Daoy (cell line): ENCODE data around the gene OSBPL2. TPM values are rescaled to one million over a fixed set of nuclear protein-coding genes. Genes with fewer than 3 reads are reported as not detected.

Experiments
- DNase-seq: peaks from one replicate; pipeline ENCODE4 v3.0.0-alpha.2; 2015; ENCODE audit warnings: low read depth
- total RNA-seq: library from RNA; depleted of rRNA; stranded (reverse); fragments of >200 nt; shearing (Covaris generic); gene quantifications from 2 replicates; pipeline ENCODE4 v1.2.3, GENCODE V29; 2014

The OSBPL2 gene
- total RNA-seq, 1 experiment from 2014 or later: 10.2 TPM

DNA sequence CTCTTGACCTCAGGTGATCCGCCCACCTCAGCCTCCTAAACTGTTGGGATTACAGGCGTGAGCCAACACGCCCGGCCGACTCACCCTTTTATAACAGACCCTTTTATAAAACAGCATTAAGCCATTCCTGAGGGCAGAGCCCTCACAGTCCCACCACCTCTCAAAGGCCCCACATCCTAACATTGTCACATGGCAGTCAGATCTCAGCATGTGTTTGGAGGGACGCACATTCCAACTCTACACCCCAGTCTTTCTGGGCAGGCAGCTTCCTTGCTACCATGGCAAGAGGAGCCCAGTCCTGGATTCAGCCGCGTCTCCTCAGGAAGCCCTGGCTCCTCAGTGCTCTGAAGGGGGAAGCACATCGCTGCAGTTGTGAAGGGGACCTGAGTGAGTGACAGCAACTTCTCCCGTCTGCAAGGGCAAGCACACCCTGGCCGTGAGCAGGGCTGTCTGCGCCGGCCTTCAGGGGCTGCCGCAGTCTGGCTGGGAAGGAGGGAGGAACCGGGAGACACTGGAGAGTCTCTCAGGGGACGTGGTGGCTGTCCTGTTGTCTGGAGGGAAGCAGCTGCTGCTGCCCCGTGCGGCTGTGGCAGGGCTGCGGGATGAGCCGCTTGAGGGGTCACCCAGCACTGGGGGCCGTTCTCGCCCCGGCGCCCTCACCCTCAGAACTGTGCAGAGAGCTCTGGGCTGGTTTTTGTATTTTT lies 15.9 kb downstream of the OSBPL2 start:
- no peak for DNase-seq

DNA sequence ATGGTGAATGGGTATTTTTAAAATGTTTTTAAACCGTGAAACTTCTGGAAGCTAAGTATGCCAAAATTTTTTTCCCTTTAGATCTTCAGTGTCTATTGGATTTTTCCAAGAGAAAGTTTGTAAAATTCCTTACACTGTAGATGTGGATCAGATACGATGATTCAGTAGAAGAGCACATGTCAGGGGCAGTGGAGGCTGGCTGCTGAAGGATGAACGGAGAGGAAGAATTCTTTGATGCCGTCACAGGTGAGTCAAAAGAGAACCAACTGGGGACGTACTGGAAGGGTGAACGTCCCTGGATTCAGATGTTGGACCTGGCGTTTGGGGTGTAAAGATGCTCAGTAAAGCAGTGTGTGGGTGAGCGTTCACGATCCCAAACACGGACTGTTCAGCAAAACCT lies 17.7 kb downstream of the OSBPL2 start:
- DNase-seq: no peak

DNA sequence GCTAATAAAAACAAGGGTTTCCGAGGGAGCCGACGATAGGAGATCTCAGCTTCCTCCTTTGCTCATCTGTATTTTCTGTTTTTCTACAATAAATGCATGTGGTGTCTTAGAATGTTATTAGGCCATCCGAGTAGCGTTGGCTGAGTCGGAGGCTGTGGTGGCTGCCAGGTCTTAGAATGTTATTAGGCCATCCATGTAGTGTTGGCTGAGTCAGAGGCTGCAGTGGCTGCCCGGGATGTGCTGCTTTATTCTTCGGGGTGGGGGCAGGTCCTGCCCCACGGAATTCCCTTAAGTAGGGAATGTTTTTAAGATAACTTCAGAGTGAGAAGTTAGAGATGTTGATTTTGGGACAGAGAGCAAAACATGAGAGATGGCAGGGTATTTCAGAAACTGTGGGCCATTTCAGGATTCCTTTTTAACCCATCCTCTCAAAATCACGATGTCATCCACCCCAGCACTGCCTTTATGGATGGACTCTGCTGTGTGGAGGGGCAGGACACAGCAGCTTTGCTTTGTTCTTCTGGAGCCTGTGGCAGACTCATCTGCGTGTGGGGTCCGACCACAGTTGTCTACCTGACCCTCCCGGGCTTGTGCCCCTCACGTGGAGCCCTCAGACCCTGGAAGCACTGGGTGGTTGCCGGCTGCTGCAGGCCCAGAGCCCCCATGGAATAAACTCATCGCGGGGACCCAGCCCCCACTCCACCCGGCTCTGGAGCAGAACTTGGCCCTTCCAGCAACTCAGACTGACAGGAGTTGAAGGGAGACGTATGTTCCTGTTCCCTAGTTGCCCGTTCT lies 20.4 kb downstream of the OSBPL2 start:
- DNase-seq: peak; percentile 44

DNA sequence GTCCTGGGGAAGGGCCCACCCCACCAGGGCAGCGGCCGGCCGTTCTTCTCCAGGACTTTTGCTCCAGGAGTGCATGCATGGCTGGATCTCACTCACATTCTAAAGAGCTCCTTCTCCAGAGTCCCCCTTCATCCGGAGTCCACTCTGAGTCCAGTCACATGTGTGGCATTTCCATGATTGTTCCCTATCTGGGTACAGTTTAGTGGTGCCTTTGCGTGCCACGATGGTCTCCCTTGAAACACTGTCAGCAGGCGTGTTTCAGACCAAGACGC lies 20.9 kb downstream of the OSBPL2 start:
- DNase-seq: no peak

DNA sequence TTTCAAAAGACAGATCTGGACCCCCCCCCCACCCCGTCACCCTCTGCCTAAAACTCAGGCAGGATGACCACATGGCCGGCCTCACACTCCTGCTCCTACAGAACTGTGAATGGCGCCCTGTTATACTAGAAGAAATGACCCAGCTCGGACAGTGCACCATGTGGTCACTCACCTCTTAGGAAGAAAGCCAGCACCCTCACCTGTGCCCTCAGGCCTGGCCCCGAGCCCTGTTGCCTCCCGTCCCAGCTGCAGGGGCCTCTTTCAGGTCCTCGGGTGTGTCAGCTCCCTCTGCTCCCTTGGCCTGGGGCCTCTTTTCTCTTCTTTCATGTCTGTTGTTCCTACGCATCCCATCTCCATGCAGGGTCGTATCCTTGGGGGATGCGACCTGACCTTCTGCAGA lies 23.7 kb downstream of the OSBPL2 start:
- no peak for DNase-seq

DNA sequence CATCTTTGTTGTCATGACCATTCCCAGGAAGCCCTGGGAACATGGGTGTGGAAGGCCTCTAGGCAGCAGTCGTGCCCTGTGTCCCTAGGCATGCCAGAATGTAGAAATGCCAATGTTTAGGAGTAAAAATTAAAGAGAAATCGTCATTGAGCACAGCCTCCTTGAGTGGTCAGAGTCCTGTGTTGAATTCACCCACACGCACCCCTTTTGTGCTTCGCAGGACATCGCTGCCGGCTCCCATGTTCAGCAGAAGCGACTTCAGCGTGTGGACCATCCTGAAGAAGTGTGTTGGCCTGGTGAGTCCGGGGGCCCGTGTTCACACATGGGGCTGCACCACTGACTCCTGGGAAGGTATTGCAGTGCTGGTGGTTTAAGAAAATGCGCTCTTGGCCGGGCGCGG lies 25.1 kb downstream of the OSBPL2 start:
- no peak for DNase-seq

DNA sequence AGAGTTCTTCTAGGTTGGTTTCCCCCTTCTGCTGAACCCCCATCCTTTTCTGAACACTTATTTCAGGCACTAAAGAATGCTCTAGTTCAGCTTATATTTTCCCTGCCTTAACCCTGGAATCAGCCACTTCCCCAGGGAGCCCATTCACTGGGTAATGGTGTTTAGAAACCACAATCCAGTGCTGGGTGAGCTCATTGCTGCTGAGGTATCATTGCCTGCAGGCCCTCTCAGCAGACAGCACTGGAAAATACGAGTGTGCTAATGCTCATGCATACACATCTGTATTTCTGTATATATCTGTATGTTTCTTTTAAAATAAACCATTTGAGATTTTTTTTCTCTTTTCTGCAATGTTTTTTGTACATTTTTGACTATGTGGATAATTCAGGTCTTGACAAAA lies 27.0 kb downstream of the OSBPL2 start:
- no peak for DNase-seq

DNA sequence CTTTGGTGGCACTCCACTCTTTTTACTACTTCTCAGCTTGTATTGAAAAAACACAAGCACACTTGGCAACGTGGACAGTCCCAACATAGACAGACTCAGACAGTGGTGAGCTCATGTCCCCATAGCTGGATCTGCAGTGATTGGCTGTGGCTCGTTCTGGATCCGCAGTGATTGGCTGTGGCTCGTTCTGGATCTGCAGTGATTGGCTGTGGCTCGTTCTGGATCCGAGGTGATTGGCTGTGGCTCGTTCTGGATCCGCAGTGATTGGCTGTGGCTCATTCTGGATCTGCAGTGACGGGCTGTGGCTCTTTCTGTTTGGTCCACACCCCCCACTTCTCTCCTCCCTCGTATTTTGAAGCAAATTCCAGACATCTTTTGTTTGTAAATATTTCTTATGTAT lies 28.0 kb downstream of the OSBPL2 start:
- DNase-seq: no peak

DNA sequence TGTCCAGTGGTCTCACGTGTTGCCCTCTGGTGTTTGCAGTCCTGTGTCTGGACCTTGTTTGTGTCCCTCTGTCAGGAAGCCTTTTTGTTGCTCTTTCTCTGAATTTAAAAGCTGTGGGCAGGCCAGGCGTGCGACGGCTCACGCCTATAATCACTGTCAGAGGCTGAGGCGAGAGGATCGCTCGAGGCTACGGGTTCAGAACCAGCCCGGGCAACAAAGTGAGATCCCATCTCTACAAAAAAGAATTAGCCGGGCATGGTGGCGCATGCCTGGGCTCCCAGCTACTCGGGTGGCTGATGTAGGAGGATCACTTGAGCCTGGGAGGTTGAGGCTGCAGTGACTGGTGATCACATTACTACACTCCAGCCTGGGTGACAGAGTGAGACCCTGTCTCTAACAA lies 28.5 kb downstream of the OSBPL2 start:
- DNase-seq: no peak

DNA sequence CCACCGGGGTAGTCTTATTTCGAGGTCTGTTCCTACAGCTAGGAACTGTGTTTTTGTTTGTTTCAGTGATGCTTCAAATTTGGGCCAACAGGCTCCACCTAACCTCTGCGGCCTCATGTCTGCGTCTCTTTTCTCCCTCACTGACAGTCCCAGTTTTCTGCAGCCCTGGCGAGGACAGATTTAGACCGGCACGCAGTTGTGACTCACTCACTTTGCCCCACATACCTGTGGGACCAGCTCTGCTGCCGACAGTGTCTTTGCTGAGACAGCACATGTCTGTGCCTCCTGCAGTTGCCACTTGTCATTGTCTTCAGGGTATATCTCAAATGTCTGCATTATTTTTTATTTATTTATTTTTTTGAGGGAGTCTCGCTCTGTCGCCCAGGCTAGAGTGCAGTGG lies 29.2 kb downstream of the OSBPL2 start:
- DNase-seq: no peak

DNA sequence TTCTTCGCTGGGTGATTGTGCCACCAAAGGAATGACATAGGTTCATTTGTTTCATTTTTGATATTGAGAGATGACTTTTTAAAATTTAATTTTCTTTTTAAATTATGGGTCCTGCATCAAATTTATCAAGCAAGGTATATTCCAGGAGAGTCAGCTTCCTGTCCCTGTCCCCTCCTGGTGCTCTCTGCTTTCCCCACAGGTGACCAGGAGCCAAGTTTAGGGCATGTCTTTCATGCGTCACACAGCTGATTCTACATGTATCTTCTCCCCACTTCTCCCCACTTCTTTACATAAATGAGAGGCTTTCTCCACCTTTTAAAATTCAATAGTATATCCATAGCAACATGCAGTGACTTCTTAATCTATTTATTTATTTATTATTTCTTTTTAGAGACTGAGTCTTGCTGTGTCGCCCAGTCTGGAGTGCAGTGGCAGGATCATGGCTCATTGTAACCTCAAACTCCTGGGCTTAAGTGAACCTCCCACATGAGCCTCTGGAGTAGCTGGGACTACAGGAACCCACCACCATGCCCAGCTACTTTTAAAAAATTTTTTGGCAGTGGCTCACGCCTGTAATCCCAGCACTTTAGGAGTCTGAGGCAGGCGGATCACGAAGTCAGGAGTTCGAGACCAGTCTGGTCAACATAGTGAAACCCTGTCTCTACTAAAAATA lies 30.0 kb downstream of the OSBPL2 start:
- no peak for DNase-seq

DNA sequence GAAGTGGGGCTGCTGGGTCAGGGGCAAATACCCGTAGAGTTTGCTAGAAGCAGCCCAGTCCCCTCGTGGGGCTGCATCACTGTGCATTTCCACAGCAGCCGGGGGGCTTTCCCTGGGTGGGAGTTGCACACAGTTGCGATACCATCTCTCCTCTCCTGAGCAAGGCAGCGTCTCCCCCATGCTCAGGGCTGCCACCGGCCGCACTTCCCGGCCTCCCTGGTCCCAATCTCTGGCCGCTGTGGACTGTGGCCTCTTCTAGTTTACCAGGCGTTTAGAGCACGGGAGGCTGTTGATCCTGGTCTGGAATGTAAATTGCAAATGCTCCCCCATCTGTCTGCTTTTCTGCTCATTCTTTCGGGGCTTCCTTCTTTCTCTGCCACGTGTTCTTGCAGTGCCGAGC lies 31.1 kb downstream of the OSBPL2 start:
- DNase-seq: no peak

DNA sequence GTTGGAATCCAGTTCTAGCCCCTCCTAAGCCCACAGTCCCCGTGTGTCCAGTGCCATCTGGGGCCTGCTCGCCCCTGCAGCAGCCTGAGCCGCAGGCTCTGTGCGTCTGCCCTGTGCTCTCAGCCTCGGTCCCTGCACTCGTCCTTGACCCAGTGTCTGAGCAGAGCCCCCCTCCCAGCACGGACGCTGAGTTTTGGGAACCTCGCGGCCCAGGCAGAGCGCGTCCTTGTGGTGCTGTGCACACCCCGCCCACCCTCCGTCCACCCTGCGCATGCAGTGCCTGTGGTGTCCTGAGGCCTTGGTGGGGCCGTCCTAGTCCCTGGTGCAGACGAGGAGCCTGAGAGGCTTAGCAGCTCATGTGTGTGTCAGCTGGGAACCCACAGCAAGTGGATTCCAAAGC lies 31.6 kb downstream of the OSBPL2 start:
- DNase-seq: no peak

DNA sequence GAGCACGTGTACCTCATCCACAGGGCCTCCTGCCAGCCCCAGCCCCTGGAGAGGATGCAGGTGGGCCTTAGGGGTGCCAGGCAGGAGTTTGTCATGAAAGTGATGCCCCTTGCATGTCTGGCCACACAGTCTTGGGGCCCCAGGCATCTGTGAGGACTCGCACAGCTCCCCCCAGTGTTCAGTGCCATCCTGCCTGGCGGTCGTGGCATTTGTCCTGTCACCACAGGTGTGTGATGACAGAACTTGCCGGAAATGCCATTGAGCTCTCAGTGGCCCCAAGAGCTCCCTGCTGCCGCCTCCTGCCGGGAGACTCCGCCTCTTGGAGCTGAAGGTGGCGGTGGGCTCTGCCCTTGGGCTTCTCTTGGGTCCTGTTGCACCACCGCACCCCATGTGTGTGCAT lies 33.9 kb downstream of the OSBPL2 start:
- no peak for DNase-seq

DNA sequence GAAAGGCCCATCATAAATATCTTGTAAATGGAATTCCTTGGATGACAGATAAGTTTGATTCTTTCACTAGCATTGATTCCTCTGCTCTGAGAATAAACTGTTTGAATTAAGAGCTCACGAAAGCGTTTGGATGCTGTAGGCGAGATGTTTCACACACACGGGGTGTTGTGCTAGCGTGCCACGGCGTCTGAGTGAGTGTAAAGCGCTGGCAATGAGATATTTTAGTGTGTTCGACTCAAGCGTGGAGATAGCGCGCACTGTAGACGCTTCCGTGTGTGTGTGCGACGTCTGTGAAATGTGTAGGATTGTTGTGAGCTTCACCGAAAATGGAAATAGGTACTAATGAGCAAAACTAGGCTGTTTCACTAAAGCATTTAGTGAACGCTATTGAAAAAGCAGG lies 35.1 kb downstream of the OSBPL2 start:
- no peak for DNase-seq

DNA sequence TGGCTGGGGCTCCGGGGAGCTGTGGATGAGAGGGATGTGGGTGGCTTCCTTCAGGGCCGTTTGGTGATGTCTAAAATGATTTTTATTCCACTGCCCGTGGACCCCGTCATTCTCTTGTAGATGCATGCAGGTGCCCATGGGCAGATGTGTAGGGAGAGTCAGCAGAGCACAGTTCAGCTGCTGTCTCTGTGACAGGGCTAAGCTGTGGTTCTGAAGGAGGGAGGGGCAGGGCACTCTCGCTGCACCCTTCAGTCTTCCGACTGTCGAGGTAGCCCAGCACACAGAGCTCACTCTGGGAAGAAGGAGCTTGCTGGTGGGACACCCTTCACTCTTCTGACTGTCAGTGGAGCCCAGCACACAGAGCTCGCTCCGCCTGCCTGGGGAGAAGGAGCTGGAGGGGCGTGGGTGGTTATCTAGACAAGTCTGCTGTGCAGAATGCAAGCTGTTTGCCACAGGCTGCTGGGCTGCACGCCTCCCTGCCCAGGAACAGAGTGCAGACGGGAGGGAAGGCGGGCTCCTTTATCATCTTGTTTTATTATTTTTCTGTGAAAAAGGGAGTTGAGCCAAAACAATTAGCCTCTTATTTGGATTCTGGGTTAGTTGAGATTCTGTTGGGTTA lies 36.1 kb downstream of the OSBPL2 start:
- no peak for DNase-seq

DNA sequence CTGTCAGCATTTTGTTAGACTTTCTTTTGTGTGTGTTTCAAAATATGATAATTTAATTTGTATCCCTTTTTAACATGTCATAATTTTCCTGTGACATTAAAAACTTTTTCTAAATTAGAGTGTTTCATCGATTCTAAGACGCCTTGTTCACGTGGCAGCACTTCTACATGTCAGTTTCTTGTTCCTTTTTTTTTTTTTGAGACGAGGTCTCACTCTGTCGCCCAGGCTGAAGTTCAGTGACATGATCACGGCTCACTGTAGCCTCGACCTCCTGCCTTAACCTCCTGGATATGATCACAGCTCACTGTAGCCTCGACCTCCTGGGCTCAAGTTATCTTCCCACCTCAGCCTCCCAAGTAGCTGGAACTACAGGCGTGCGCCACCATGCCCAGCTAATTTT lies 36.9 kb downstream of the OSBPL2 start:
- DNase-seq: no peak

DNA sequence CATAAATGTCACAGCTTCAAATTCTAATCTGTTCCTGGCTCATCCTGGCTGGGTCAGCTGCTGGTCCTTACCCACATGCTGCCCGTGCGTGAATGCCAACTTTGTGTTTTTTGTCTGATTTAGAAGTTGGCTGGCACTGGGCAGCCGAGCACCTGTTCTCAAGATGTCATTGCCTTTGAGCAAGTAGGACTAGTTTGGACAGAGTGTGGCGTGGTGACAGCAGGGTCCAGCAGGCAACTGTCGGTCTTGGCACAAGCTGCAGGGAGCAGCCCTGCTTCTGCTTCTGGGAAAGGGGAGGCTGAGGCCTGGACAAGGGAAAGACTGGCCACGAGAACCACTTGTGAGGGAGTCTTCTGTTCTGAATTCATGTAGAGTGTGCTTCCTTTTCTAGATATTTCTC lies 38.1 kb downstream of the OSBPL2 start:
- no peak for DNase-seq

DNA sequence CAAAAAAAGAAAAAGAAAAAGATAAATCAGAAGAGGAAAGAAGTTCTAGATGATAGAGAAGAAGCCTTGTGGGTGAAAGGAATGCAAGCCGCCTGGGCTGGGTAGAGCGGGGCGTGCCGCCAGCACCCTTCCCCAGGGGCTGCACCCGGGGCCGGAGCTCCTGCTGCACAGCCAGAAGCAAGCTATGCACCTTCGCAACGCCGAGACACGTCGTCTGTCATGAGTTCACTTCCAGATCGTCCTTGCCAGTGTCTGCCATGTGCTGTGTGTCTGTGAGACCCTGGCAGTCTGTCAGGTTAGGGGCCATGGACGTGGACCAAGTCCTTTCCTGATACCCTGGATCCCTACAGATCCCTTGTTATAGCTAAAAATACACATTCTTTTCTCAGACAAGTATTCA lies 38.9 kb downstream of the OSBPL2 start:
- no peak for DNase-seq

DNA sequence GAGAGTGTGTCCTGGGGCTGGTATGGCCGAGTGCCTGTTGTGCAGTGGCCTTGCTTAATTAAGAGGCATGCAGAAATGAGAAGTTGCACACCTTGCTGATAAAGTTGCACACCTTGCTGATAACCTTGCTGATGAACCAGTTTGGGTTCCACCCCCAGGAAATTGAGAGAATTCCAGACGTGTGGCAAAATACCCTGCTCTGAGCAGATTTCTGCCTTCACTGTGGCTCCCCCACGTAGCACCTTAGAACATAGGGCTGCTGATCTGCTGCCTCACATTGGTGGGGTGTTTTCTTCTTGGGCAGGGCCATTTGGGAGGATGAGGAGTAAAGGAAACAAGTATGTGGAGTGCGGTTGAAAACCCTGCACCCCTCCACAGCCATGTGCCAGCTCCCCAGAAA lies 42.0 kb downstream of the OSBPL2 start:
- DNase-seq: no peak

DNA sequence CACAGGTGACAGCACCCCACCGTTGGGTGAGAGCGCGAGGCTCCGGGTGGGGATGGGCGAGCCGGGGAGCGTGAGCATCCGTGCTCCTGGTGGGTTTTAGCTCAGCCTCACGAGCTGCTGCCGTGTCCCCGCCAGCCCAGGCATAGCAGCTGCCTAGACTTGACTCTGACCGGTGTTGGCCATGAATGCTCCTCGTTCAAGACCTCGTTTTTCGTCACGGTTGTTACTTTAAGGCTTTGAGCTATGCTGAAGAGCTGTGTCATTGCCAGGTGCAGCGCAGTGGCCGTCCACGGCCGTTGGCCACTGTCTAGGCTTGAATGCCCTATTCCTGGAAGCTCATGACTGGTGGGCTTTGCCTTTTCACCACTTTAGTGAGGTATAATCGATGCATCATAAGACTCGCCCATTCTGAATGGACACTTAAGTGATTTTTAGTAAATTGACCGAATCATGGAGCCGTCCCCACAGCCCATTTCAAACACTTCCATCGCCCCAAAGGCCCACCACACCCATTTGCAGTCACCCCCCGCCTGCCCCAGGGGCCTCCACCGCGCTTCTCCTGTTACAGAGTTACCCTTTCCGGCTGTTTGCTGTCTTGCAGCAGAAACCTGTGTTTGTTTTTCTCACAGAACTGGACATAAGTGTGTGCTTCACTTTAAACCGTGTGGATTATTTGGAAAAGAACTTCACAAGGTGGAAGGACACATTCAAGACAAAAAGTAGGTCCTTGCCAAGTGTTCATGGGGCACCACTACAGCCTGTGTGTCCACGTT lies 43.0 kb downstream of the OSBPL2 start:
- DNase-seq: no peak

DNA sequence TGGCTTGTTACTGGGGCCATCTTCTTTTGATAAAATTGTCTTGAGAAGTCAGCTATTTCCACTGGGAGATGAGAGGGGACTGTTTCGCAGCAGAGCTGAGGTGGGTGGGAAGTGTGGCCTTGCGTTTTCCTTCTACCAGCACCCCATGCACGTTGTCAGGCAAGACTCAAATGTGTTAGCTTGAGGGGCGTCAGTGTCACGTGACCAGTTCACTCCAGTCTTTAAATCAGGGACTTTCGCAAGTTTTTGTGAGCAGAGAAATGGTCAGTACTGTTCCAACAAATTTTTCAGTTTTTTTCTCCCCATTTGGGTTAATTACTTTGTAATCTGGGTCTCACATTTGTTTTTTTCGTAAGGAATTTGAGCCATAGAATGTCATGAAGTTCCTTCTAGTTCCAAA lies 43.8 kb downstream of the OSBPL2 start:
- no peak for DNase-seq
